Small intestine (tissue), 7 donors: ENCODE results near the gene ZNF365. TPM values are rescaled to one million over a fixed set of nuclear protein-coding genes. Genes with fewer than 3 reads are reported as not detected.
"Not testable (repeated sequence)": the region's sequence is repeated elsewhere in the genome, so short reads cannot be mapped to it uniquely, and the experiment has no call there.

Experiments used
- DNase-seq, 2 donors: peaks; one replicate each; pipeline versions ENCODE4 v3.0.0 to v3.0.0-alpha.2; 2013
- FAIRE-seq: peaks from 2 replicates; lab custom pipeline; 2012; peaks lifted over from hg19 to GRCh38; lab: Jason Lieb, UNC
- H3K27ac ChIP-seq, 3 donors: one replicate each; pipeline ENCODE4 v1.5.1; 2013; ENCODE audit warnings: low read length in 2 of 3, mild to moderate bottlenecking in 2 of 3, control low read depth in 1 of 3, inconsistent platforms in 1 of 3, low read depth in 1 of 3, moderate library complexity in 1 of 3
- H3K27me3 ChIP-seq, 3 donors: one replicate each; pipeline ENCODE4 v1.6.1; 2013; ENCODE audit warnings: low read length in 3 of 3, inconsistent platforms in 1 of 3; ENCODE audit not compliant: control insufficient read depth in 3 of 3, insufficient read depth in 3 of 3
- H3K36me3 ChIP-seq, 3 donors: one replicate each; pipeline ENCODE4 v1.6.1; 2013; ENCODE audit warnings: low read length in 3 of 3, inconsistent platforms in 1 of 3, low read depth in 1 of 3, mild to moderate bottlenecking in 1 of 3, moderate library complexity in 1 of 3; ENCODE audit not compliant: control insufficient read depth in 3 of 3, insufficient read depth in 2 of 3
- H3K4me1 ChIP-seq, 3 donors: one replicate each; pipeline ENCODE4 v1.6.1; 2013; ENCODE audit warnings: low read length in 2 of 3, inconsistent platforms in 1 of 3, low read depth in 1 of 3, mild to moderate bottlenecking in 1 of 3, moderate library complexity in 1 of 3; ENCODE audit not compliant: control insufficient read depth in 3 of 3, insufficient read depth in 2 of 3
- H3K4me3 ChIP-seq, 3 donors: one replicate each; pipeline ENCODE4 v1.5.1; 2013; ENCODE audit warnings: low read length in 3 of 3, control low read depth in 1 of 3, inconsistent platforms in 1 of 3, low read depth in 1 of 3, mild to moderate bottlenecking in 1 of 3, moderate library complexity in 1 of 3
- H3K9me3 ChIP-seq, 2 donors: one replicate each; pipeline ENCODE4 v1.6.1; 2013; ENCODE audit warnings: low read depth in 1 of 2, low read length in 1 of 2; ENCODE audit not compliant: control insufficient read depth in 2 of 2, insufficient read depth in 1 of 2
- WGBS, 3 donors: extraction: QIAGEN DNeasy Blood & Tissue Kit; methylation state at CpG; one replicate each; pipeline ENCODE4 v1.1.7; 2013; 5-methylcytosine and 5-hydroxymethylcytosine counted together
- polyA plus RNA-seq, 4 donors: library from polyadenylated mRNA; stranded (reverse) in 3 of 4; unstranded in 1 of 4; fragments of 200-250 nt in 3 of 4; fragments of 120-200 nt in 1 of 4; gene quantifications; one replicate each; pipeline versions ENCODE4 v1.2.1 to v1.2.3, GENCODE V29; 2013
- donor health status: healthy with polysubstance abuse.
- donor health status: control.
- donor health status: control.
- donor health status: Bipolar disorder and iron deficiency.
- donor health status: healthy.

The ZNF365 gene
- polyA plus RNA-seq, 4 donors: 0.21 TPM; not detected in 2

- Histone ChIP-seq H3K27me3 (no peaks in the 10 kb centered on the region), H3K9me3 (no peaks in the 10 kb centered on the region), H3K4me3 (no peak overlapping the region), H3K36me3 (no peaks in the 10 kb centered on the region), H3K4me1 (no peaks in the 10 kb centered on the region), H3K27ac (no peak overlapping the region)
- DNase-seq (no peak), FAIRE-seq (no peak)
- 35 to 68% (median 46%) methylated on average over 1 of the region's 1 CpG for WGBS, 3 donors
Observed at GRCh38 chr10:62395892-62396291, 21.7 kb downstream of the ZNF365 start.

DNA sequence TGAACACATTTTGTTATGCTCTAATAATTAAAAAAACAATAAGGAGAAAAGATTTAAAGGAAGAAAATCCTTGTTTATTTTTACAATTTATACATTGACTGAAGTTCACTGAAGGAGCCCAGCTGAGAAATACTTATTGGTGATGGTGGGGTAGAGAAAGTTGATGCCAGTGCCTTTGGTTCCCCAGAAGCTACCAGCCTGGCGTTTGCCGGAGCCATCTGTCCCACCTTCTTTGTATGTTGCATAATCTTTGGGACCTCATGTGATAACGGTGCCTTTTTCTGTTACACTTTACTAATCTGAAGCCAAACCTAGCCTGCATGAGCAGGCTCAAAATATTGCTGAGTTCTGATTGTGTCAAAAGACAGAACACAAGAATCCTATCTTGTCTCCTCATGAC is 22.7 kb downstream of the ZNF365 start:
- FAIRE-seq: no peak
- no peaks in the 10 kb centered on the region for H3K4me1 ChIP-seq
- WGBS, 3 donors: 65 to 78% (median 66%) methylated on average over 3 of the region's 3 CpGs
- no peaks in the 10 kb centered on the region for H3K27me3 ChIP-seq
- no peaks in the 10 kb centered on the region for H3K36me3 ChIP-seq
- H3K4me3 ChIP-seq: no peak overlapping the region
- no peak for DNase-seq
- no peak overlapping the region for H3K27ac ChIP-seq
- H3K9me3 ChIP-seq: no peaks in the 10 kb centered on the region

GRCh38 chr10:62399211-62399610 is 25.0 kb downstream of the ZNF365 start:
- Histone ChIP-seq H3K9me3 (no peaks in the 10 kb centered on the region), H3K4me3 (no peak overlapping the region), H3K36me3 (no peaks in the 10 kb centered on the region), H3K27me3 (no peaks in the 10 kb centered on the region), H3K27ac (no peak overlapping the region), H3K4me1 (no peaks in the 10 kb centered on the region)
- DNase-seq (no peak), FAIRE-seq (no peak)
- 90 to 97% (median 93%) methylated on average over 5 of the region's 5 CpGs for WGBS, 3 donors

DNA sequence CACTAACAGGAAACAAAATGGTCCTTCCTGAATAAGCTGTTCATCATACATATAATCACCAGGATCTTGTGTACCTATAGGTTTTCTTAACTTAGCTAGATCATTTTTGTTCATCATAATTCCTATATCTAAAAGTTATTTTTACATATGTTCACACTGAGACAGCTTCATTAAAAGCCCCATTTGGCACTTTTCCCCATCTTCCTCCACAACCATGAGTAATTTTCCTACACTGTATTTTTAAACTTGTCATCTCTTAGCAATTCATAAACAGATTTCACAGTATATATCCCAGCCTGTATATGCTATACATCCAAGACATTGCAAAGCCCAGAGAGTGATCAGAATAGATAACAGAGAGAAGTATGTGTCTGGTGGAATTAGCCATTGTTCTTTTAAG is 28.3 kb downstream of the ZNF365 start:
- Histone ChIP-seq H3K36me3 (no peaks in the 10 kb centered on the region), H3K27me3 (no peaks in the 10 kb centered on the region), H3K4me1 (no peaks in the 10 kb centered on the region), H3K4me3 (no peak overlapping the region), H3K27ac (no peak overlapping the region), H3K9me3 (peaks cover 0 to 6% of the 10 kb centered on the region in 2 donors)
- FAIRE-seq: no peak
- no peak for DNase-seq

DNA sequence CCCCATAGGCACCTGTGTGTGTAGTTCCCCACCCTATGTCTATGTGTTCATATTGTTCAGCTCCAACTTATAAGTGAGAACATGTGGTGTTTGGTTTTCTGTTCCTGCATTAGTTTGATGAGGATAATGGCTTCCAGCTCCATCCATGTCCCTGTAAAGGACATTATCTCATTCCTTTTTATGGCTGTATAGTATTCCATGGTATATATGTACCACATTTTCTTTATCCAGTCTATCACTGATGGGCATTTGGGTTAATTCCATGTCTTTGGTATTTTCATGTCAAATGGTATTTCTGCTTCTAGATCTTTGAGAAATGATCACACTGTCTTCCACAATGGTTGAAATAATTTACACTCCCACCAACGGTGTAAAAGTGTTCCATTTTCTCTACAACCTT is 36.4 kb downstream of the ZNF365 start:
- H3K27me3 ChIP-seq, FAIRE-seq, H3K4me1 ChIP-seq, H3K36me3 ChIP-seq, H3K4me3 ChIP-seq, DNase-seq, H3K27ac ChIP-seq, H3K9me3 ChIP-seq: not testable (repeated sequence)
- WGBS, 3 donors: 33 to 76% (median 40%) methylated on average over 1 of the region's 1 CpG

GRCh38 chr10:62410934-62411333 is 36.8 kb downstream of the ZNF365 start:
- not testable (repeated sequence) for H3K36me3 ChIP-seq, H3K27me3 ChIP-seq, H3K9me3 ChIP-seq, H3K27ac ChIP-seq, H3K4me3 ChIP-seq, H3K4me1 ChIP-seq, FAIRE-seq, DNase-seq
- WGBS, 3 donors: 37 to 78% (median 41%) methylated on average over 1 of the region's 1 CpG

DNA sequence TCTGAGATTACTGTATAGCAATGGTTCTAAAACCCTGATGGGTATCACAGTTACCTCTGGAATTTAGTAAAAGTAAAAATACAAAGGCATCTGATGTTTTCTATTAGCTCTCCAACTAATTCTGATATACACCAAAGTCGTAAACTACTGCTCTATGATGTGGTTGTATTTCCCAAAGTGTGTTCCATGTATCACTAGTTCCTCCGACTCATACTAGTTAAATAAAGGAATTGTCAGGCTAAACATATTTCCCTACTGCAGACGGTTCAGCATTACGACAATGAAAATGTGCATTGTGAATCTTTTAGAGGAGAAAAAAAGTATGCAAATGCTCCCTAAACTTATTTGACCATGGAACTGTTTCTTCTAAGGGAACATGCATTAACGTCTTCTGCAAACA is 38.9 kb downstream of the ZNF365 start:
- Histone ChIP-seq H3K9me3 (no peaks in the 10 kb centered on the region), H3K27ac (no peak overlapping the region), H3K4me1 (no peaks in the 10 kb centered on the region), H3K36me3 (no peaks in the 10 kb centered on the region), H3K4me3 (no peak overlapping the region), H3K27me3 (no peaks in the 10 kb centered on the region)
- WGBS, 3 donors: 82 to 86% (median 85%) methylated on average over 5 of the region's 5 CpGs
- DNase-seq (no peak), FAIRE-seq (no peak)

GRCh38 chr10:62413652-62414051 is 39.5 kb downstream of the ZNF365 start:
- WGBS, 3 donors: 29 to 49% (median 35%) methylated on average over 2 of the region's 2 CpGs
- Histone ChIP-seq H3K4me3 (no peak overlapping the region), H3K4me1 (no peaks in the 10 kb centered on the region), H3K27ac (no peak overlapping the region), H3K9me3 (no peaks in the 10 kb centered on the region), H3K27me3 (no peaks in the 10 kb centered on the region), H3K36me3 (no peaks in the 10 kb centered on the region)
- DNase-seq (no peak), FAIRE-seq (no peak)

DNA sequence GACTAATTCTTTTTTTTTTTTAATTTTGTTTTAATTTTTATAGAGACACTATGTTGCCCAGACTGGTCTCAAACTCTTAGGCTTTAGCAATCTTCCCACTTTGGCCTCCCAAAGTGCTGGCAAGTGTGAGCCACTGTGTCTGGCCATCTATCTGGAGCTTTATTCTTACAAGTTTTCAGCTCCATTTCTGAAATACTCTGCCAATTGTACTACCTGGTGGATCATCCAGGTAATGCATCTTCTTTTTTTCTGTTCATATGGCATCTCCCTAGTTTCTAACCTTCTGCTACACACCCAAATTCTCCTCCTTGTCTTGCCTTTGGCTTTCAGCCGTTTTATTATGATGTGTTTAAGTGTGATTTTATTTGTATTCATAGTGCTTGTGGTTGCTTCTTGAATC is 40.2 kb downstream of the ZNF365 start:
- WGBS, 3 donors: 3 to 41% (median 4%) methylated on average over 1 of the region's 1 CpG
- H3K9me3 ChIP-seq: no peaks in the 10 kb centered on the region
- H3K4me1 ChIP-seq: no peaks in the 10 kb centered on the region
- FAIRE-seq (no peak), DNase-seq (no peak)
- H3K36me3 ChIP-seq: no peaks in the 10 kb centered on the region
- no peaks in the 10 kb centered on the region for H3K27me3 ChIP-seq
- H3K27ac ChIP-seq: no peak overlapping the region
- no peak overlapping the region for H3K4me3 ChIP-seq
